GM23338 (cell line): ENCODE data around the gene NT5DC2. TPM values are rescaled to one million over a fixed set of nuclear protein-coding genes. Genes with fewer than 3 reads are reported as not detected.
A peak's percentile ranks its signal among the peaks of the same experiment; 100 is the strongest.

Source experiments
- ATAC-seq: fragments of 200-7000 bp; cut with Tn5 transposase; 3 replicates; pipeline ENCODE4 v1.9.1; 2020
- DNase-seq: peaks from one replicate; pipeline ENCODE4 v3.0.0-alpha.2; 2015; ENCODE audit warnings: low spot score
- H2AFZ ChIP-seq: fragments of 200-600 bp; sonication (generic); 2 replicates; pipeline ENCODE4 v1.8.0; 2016; ENCODE audit warnings: antibody characterized with exemption, mild to moderate bottlenecking, moderate library complexity
- H3F3A ChIP-seq: fragments of 200-600 bp; sonication (generic); replicated peaks from 2 replicates; pipeline ENCODE4 v1.8.0; 2017; ENCODE audit warnings: antibody characterized with exemption, mixed run types, low read depth
- H3K27ac ChIP-seq: fragments of 200-600 bp; sonication (generic); 2 replicates; pipeline ENCODE4 v1.6.1; 2016; ENCODE audit warnings: low read depth
- H3K27me3 ChIP-seq: fragments of 200-600 bp; sonication (generic); 2 replicates; pipeline ENCODE4 v1.8.0; 2016; ENCODE audit warnings: mild to moderate bottlenecking, mixed run types, moderate library complexity; ENCODE audit not compliant: insufficient read depth
- H3K36me3 ChIP-seq: fragments of 200-600 bp; sonication (generic); 2 replicates; pipeline ENCODE4 v1.8.0; 2016; ENCODE audit warnings: mild to moderate bottlenecking; ENCODE audit not compliant: insufficient read depth
- H3K4me1 ChIP-seq: fragments of 200-600 bp; sonication (generic); 2 replicates; pipeline ENCODE4 v1.8.0; 2016; ENCODE audit warnings: mild to moderate bottlenecking, moderate library complexity; ENCODE audit not compliant: insufficient read depth
- H3K4me2 ChIP-seq: fragments of 200-600 bp; sonication (generic); 2 replicates; pipeline ENCODE4 v1.7.1; 2017; ENCODE audit warnings: mixed run types
- H3K4me3 ChIP-seq: fragments of 200-600 bp; sonication (generic); 2 replicates; pipeline ENCODE4 v1.6.1; 2016; ENCODE audit warnings: mixed run types
- H3K79me2 ChIP-seq: fragments of 200-600 bp; sonication (generic); replicated peaks from 2 replicates; pipeline ENCODE4 v1.8.0; 2017; ENCODE audit warnings: mild to moderate bottlenecking; ENCODE audit not compliant: insufficient read depth
- H3K9me2 ChIP-seq: fragments of 200-600 bp; sonication (generic); 2 replicates; pipeline ENCODE4 v1.8.0; 2017; ENCODE audit not compliant: insufficient read depth
- H4K20me1 ChIP-seq: fragments of 200-600 bp; sonication (generic); replicated peaks from 2 replicates; pipeline ENCODE4 v1.8.0; 2017; ENCODE audit warnings: mild to moderate bottlenecking; ENCODE audit not compliant: insufficient read depth
- H3K27ac Mint-ChIP-seq: 2 replicates; pipeline ENCODE4 v1.8.0; 2020; ENCODE audit warnings: inconsistent platforms, mild to moderate bottlenecking, moderate library complexity, mixed read lengths
- H3K27me3 Mint-ChIP-seq: 3 replicates; pipeline ENCODE4 v1.8.0; 2022; ENCODE audit warnings: low read depth, mild to moderate bottlenecking, moderate library complexity, mixed read lengths, inconsistent platforms; ENCODE audit not compliant: insufficient read depth, poor library complexity
- H3K36me3 Mint-ChIP-seq: 3 replicates; pipeline ENCODE4 v1.8.0; 2021; ENCODE audit warnings: low read depth, mild to moderate bottlenecking, inconsistent platforms, moderate library complexity, mixed read lengths
- H3K4me1 Mint-ChIP-seq: 3 replicates; pipeline ENCODE4 v1.8.0; 2020; ENCODE audit warnings: mild to moderate bottlenecking, inconsistent platforms, mixed read lengths
- H3K4me3 Mint-ChIP-seq: 3 replicates; pipeline ENCODE4 v1.8.0; 2021; ENCODE audit warnings: moderate library complexity, mild to moderate bottlenecking, inconsistent platforms, mixed read lengths
- H3K9me3 Mint-ChIP-seq: 3 replicates; pipeline ENCODE4 v1.8.0; 2020; ENCODE audit warnings: moderate library complexity, mild to moderate bottlenecking, inconsistent platforms, mixed read lengths
- CREB1 ChIP-seq: fragments of 250-450 bp; sonication (Bioruptor Pico); IDR thresholded peaks from 2 replicates; pipeline ENCODE4 v1.5.0; 2020; ENCODE audit warnings: low read depth, mild to moderate bottlenecking, moderate library complexity
- CTCF ChIP-seq, 2 experiments: fragments of 200-600 bp in 1 of 2; sonication (generic) in 1 of 2; conservative IDR thresholded peaks; 2 replicates each; pipeline versions ENCODE4 v1.5.1 to v1.6.1; 2016 to 2017; ENCODE audit warnings: antibody characterized with exemption in 2 of 2, low read depth in 2 of 2, mild to moderate bottlenecking in 2 of 2, moderate library complexity in 1 of 2
- ETS1 ChIP-seq: IDR thresholded peaks from 2 replicates; pipeline ENCODE4 v1.6.1; 2016; ENCODE audit warnings: antibody characterized with exemption
- EZH2 ChIP-seq: fragments of 200-600 bp; sonication (generic); IDR thresholded peaks from one replicate; pipeline ENCODE4 v1.8.0; 2017; ENCODE audit warnings: antibody characterized with exemption, mild to moderate bottlenecking, low read depth; ENCODE audit not compliant: unreplicated experiment
- EZH2phosphoT487 ChIP-seq: fragments of 200-600 bp; sonication (generic); IDR thresholded peaks from one replicate; pipeline ENCODE4 v1.8.1; 2018; ENCODE audit warnings: antibody characterized with exemption; ENCODE audit not compliant: unreplicated experiment
- POLR2AphosphoS5 ChIP-seq: IDR thresholded peaks from 2 replicates; pipeline ENCODE4 v1.6.1; 2016; ENCODE audit warnings: antibody characterized with exemption, low read depth
- REST ChIP-seq: IDR thresholded peaks from one replicate; pipeline ENCODE4 v1.6.1; 2018; ENCODE audit warnings: antibody characterized with exemption; ENCODE audit not compliant: unreplicated experiment
- STAT1 ChIP-seq: IDR thresholded peaks from one replicate; pipeline ENCODE4 v1.6.1; 2016; ENCODE audit warnings: antibody characterized with exemption; ENCODE audit not compliant: unreplicated experiment
- polyA plus RNA-seq: library from polyadenylated mRNA; unstranded; fragments of >200 nt; fragmentation: Nextera tagmentation; extraction: Ambion mirVana; gene quantifications from 2 replicates; pipeline ENCODE4 v1.2.1, GENCODE V29; 2016
- total RNA-seq: library from RNA; depleted of rRNA; stranded (reverse); fragments of >200 nt; shearing (Covaris generic); gene quantifications from 2 replicates; pipeline ENCODE4 v1.2.3, GENCODE V29; 2014

NT5DC2 gene
- total and polyA plus RNA-seq, 2 experiments from 2014 or later = 269 to 324 TPM

- Histone ChIP-seq H2AFZ (no peak overlapping the region), H3K4me2 (no peak overlapping the region), H4K20me1 (no peaks in the 10 kb centered on the region; the same call in 1 of the 2 replicates), H3K27ac (no peak overlapping the region), H3K79me2 (no peaks in the 10 kb centered on the region), H3F3A (0 out of 2 replicates have a peak, but pooled peaks cover 2% of the 10 kb centered on the region), H3K36me3 (peaks cover 10% of the 10 kb centered on the region; the same call in 1 of the 2 replicates), H3K27me3 (no peaks in the 10 kb centered on the region), H3K4me1 (no peaks in the 10 kb centered on the region), H3K4me3 (no peak overlapping the region), H3K9me2 (no peaks in the 10 kb centered on the region)
- Mint-ChIP-seq H3K27me3 (peaks cover 7% of the 10 kb centered on the region), H3K27ac (peak overlapping the region; percentile 44; the same call in 1 of the 2 replicates), H3K9me3 (no peaks in the 10 kb centered on the region), H3K4me1 (no peaks in the 10 kb centered on the region; the same call in 2 of the 3 replicates), H3K36me3 (peaks cover 41% of the 10 kb centered on the region), H3K4me3 (no peak overlapping the region)
- DNase-seq = no peak
- TF ChIP-seq REST (no peak), EZH2 (no peak), CREB1 (no peak), STAT1 (no peak)
- ATAC-seq = no peak
Measured at GRCh38 chr3:52523386-52524257, 10.0 kb downstream of the NT5DC2 start.

- H3K27ac Mint-ChIP-seq = no peak overlapping the region
- peaks cover 14% of the 10 kb centered on the region for H3K27me3 Mint-ChIP-seq
- peaks cover 3% of the 10 kb centered on the region; the same call in 2 of the 3 replicates for H3K4me1 Mint-ChIP-seq
- peaks cover 10% of the 10 kb centered on the region; the same call in 1 of the 2 replicates for H3K36me3 ChIP-seq
- H3K27me3 ChIP-seq = no peaks in the 10 kb centered on the region
- DNase-seq = no peak
- no peak overlapping the region for H3K27ac ChIP-seq
- no peaks in the 10 kb centered on the region for H3K9me2 ChIP-seq
- H3K36me3 Mint-ChIP-seq = peaks cover 34% of the 10 kb centered on the region
- H4K20me1 ChIP-seq = no peaks in the 10 kb centered on the region; the same call in 1 of the 2 replicates
- no peaks in the 10 kb centered on the region for H3K79me2 ChIP-seq
- ATAC-seq = no peak
- H3K4me1 ChIP-seq = no peaks in the 10 kb centered on the region
- H2AFZ ChIP-seq = no peak overlapping the region
- H3K4me2 ChIP-seq = no peak overlapping the region
- TF ChIP-seq ETS1 (no peak), STAT1 (no peak), CTCF (conservative IDR thresholded peaks at IDR 0.05; ENCODE audit: low read depth in 2 of 2) (no peak), POLR2AphosphoS5 (no peak), EZH2 (no peak), EZH2phosphoT487 (no peak)
- no peak overlapping the region for H3K4me3 ChIP-seq
- no peaks in the 10 kb centered on the region for H3K9me3 Mint-ChIP-seq
- no peak overlapping the region for H3K4me3 Mint-ChIP-seq
- 0 out of 2 replicates have a peak, but pooled peaks cover 2% of the 10 kb centered on the region for H3F3A ChIP-seq
Measured at GRCh38 chr3:52522651-52523251, 10.9 kb downstream of the NT5DC2 start.
